ENCODE measurements around the gene DDI1. TPM values are rescaled to one million over a fixed set of nuclear protein-coding genes. Genes with fewer than 3 reads are reported as not detected.

Gene DDI1
- not detected in 2 replicates for total RNA-seq

DNA sequence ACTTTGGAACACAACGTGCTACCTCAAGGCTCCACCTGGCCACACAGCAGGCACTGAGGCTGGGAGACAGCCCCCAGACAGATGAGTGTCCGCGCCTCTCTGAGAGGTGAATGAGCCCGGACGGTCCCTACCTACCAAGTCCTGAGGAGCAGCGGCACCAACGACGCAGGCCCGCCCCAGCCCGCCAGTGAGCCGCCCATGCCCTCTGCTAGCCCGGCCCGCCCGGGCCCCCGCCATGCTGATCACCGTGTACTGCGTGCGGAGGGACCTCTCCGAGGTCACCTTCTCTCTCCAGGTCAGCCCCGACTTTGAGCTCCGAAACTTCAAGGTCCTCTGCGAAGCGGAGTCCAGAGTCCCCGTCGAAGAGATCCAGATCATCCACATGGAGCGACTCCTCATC lies at the start of gene DDI1:
Gene DDI1 (plus strand): TSS at position 53 of the 400 bp plus-strand sequence. CDS start 183 bp downstream, at position 236.

Other genes with a start within 250 kb of the DDI1 start
- 1.4 and 1.7 TPM in 2 replicates for gene PDGFD, start 127.5 kb downstream of the DDI1 start, total RNA-seq

Measured in uterine smooth muscle cell (primary cell).